Adrenal gland (tissue), 5 donors: ENCODE results near the gene AKAP13.

ENCODE experiments used
- CTCF ChIP-seq, 6 experiments: fragments of 450-650 bp in 4 of 6; fragments of 200-600 bp in 2 of 6; sonication (generic) in 1 of 6; IDR thresholded peaks; 1 replicate in 5 of 6; 2 replicates in 1 of 6; pipeline versions ENCODE4 v1.5.1 to v1.8.0; 2016 to 2021; ENCODE audit warnings: antibody characterized with exemption in 6 of 6, mild to moderate bottlenecking in 2 of 6, moderate library complexity in 1 of 6
- POLR2A ChIP-seq, 2 donors: fragments of 450-650 bp; IDR thresholded peaks; one replicate each; pipeline ENCODE4 v1.6.1; 2017; ENCODE audit warnings: antibody characterized with exemption in 2 of 2, mild to moderate bottlenecking in 2 of 2, moderate library complexity in 1 of 2
- donor health status: DM: no; HTN: no; CAD: no.

- no peak for TF ChIP-seq CTCF (IDR thresholded peaks at IDR 0.05)
- TF ChIP-seq POLR2A (IDR thresholded peaks at IDR 0.05), result no peak
Observed at GRCh38 chr15:85745023-85745422, 364.6 kb downstream of the AKAP13 start.
